ENCODE measurements around the gene SH3GLB2.
"Not testable (repeated sequence)": the region's sequence is repeated elsewhere in the genome, so short reads cannot be mapped to it uniquely, and the experiment has no call there.

SH3GLB2 gene

GRCh38 chr9:129053020-129053419 is 24.9 kb upstream of the SH3GLB2 start:
- no peak for DNase-seq (ENCODE audit: low spot score)

DNA sequence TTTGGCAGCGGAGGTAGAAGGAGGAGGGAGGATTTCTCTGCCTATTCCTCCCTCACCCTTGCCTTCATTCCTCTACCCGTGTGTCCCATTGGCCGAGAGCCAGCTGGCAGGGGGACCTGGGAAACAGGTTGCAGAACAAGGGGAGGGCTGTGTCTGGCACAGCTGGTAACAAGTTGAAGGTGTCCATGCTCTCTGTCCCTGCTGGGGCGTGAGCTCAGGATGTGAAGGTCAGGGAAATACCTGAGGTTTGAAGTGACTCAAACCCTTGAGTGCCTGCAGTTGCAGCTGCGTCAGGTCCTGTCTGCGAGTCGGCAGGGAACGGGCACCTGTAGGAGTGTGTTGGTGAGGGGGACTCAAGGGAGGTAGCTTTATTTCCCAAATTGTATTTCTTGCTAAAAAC is 24.5 kb upstream of the SH3GLB2 start:
- DNase-seq (ENCODE audit: low spot score), result peak; percentile 76

GRCh38 chr9:129042016-129042415 is 13.9 kb upstream of the SH3GLB2 start:
- DNase-seq (ENCODE audit: low spot score), result no peak

DNA sequence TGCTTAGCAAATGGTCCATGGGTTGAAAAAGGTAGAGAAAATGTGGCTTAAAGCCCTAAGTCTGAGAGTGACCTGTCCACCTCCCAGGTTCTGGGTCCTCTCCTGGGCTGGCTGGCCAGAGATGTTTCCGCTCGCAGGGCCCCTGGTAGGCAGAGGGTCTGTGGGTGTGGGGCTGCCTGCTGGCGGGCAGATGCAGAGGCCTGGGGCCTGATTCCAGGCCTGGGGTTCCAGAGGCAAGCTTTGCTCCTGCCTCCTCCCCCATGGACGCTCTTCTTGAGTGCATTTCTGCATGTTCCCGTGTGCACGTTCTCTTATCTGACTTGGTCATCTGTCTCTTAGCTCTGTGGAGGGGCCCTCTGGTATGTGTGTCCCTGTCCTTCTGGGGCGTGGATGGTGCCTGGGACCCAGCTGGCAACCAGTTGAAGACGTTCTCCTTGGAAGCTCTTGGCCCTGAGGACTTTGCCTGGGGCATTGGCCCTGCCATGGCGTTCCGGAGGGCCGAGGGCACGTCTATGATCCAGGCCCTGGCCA is 12.0 kb upstream of the SH3GLB2 start:
- no peak for DNase-seq (ENCODE audit: low spot score)

DNA sequence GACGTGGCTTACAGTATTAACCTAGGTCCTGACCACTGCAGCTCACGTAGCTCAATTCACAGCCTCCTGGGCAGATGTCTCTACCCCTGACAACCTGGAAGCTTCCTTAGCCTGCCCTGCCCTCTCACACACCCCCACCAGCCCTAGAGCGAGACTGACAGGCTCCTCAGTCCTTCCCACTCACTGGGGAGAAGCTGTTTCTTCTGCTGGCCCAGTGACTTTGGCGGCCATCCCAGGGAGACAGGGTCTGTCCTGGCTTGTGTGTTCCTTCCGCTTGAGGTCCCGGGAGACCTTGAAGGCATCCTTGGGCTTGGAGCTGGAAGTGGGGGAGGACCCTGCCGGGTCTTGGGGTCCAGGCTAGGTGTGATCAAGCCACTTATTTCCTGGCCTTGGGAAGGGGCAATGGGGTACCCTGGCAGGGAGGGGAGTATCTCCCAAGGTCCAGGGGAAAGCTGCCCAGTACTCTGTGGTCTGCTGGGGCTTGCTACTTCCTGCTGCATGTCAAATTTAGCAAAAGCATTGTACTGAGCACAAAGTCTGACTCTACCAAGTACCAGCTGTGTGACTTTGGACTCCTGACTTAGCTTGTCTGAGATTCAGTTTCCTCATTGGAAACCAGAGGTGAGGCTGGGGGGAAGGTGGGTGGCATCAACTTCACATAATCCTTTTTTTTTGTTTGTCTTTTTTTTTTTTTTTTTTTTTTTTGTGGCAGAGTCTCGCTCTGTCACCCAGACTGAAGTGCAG is 10.2 kb upstream of the SH3GLB2 start:
- DNase-seq (ENCODE audit: low spot score), result no peak

- DNase-seq (ENCODE audit: low spot score), result no peak
Measured at GRCh38 chr9:129037767-129038098, 9.6 kb upstream of the SH3GLB2 start.

GRCh38 chr9:129036923-129037766 is 9.0 kb upstream of the SH3GLB2 start:
- no peak for DNase-seq (ENCODE audit: low spot score)

- peak; percentile 100 for DNase-seq (ENCODE audit: low spot score)
Measured at GRCh38 chr9:129036241-129036922, 8.3 kb upstream of the SH3GLB2 start, which contains the start of gene MIGA2. Gene MIGA2, plus strand, starts transcription at chr9:129036626. Its CDS starts 3,969 bp downstream, at chr9:129040595.

DNA sequence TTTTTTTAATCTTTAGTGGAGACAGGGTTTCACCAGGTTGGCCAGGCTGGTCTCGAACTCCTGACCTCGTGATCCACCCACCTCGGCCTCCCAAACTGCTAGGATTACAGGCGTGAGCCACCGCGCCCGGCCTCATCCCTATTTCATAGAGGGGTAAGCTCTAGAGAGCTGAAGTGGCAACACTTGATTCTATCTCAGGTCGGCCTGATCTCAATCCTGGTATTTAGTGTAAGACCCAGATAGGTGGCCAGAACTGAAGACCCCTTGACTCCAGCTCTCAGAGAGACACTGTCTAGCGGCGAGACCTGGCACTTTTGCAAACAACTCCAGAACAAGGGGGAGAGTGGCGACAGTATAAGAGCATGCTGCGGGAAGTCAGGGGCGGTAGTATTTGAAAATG is 7.7 kb upstream of the SH3GLB2 start:
- DNase-seq (ENCODE audit: low spot score), result not testable (repeated sequence)

GRCh38 chr9:129033216-129033615 is 5.1 kb upstream of the SH3GLB2 start:
- DNase-seq (ENCODE audit: low spot score), result no peak

DNA sequence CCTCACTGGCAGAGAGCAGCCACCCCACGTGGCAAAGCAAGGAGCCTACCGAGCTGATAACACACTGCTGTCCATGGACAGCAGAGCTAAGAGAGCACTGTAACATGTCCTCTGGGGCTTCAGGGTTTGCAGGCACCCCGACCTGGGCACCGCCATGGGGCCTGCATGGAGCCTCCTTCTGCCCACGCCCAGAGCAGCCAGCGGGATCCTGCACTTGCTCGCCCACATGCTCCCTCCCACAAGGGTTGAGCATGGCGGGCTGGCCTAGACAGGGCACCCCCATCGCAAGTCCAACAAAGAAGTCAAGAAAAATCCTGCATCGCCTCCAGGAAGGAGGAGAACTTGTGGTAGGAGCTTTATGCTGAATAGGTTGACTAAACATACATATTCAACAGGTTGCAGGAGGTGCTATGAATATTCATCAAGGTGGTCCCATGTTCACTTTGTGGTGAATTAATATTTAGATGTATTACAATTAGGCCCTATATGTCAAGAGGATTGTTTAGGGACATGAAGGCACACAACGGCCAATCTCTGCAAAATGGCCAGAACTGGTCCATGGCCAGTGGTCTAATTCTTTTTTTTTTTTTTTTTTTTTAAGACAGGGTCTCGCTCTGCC is 4.5 kb upstream of the SH3GLB2 start:
- DNase-seq (ENCODE audit: low spot score), result no peak

GRCh38 chr9:129031514-129031913 is 3.4 kb upstream of the SH3GLB2 start:
- no peak for DNase-seq (ENCODE audit: low spot score)

- no peak for DNase-seq (ENCODE audit: low spot score)
Measured at GRCh38 chr9:129030191-129030590, 2.1 kb upstream of the SH3GLB2 start.

GRCh38 chr9:129027685-129028191 is 393 bp downstream of the SH3GLB2 start:
- no peak for DNase-seq (ENCODE audit: low spot score)

- DNase-seq (ENCODE audit: low spot score), result no peak
Measured at GRCh38 chr9:129027224-129027684, 877 bp downstream of the SH3GLB2 start.

- DNase-seq (ENCODE audit: low spot score), result no peak
Measured at GRCh38 chr9:129026442-129027223, 1.5 kb downstream of the SH3GLB2 start.

- no peak for DNase-seq (ENCODE audit: low spot score)
Measured at GRCh38 chr9:129023908-129024233, 4.3 kb downstream of the SH3GLB2 start.

GRCh38 chr9:129023036-129023907 is 4.9 kb downstream of the SH3GLB2 start:
- DNase-seq (ENCODE audit: low spot score), result no peak

GRCh38 chr9:129022037-129022436 is 6.1 kb downstream of the SH3GLB2 start:
- DNase-seq (ENCODE audit: low spot score), result no peak

DNA sequence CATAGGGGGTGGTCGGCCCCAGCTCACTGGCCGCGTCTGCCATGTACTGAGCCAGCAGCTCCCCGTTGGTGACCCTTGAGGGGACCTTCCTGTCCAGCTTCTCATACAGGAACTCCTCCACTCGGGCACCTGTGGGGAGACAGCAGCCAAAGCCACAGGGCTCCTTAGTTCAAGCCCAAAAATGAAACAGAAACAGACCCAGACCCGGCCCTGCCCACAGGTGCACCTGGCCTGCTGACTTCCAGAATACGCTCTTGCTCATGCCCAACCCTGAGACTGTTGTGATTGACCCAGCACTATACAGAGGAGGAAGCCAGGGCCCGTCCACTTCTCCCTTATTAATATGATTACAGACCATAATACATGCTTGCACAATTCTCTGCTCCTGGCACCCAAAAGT is 7.0 kb downstream of the SH3GLB2 start:
- DNase-seq (ENCODE audit: low spot score), result peak; percentile 76

Measured in cerebellar cortex (tissue), 1 donor.